CD4-positive, alpha-beta memory T cell (primary cell): Measurements from ENCODE around the gene LMAN2L. TPM values are rescaled to one million over a fixed set of nuclear protein-coding genes. Genes with fewer than 3 reads are reported as not detected.

Experiments
- CTCF ChIA-PET: fragments of 350-600 bp; sonication (Branson Sonifier 250); formaldehyde crosslinking; loops from one replicate; lab custom pipeline; 2021; ENCODE audit warnings: inconsistent platforms; ENCODE audit not compliant: partially characterized antibody; lab: Charles Lee
- POLR2A ChIA-PET: fragments of 350-600 bp; sonication (Branson Sonifier 250); formaldehyde crosslinking; loops from one replicate; lab custom pipeline; 2021; ENCODE audit not compliant: partially characterized antibody; lab: Charles Lee
- DNase-seq, 5 donors: peaks; one replicate each; pipeline versions ENCODE4 v3.0.0 to v3.0.0-alpha.2; 2020 to 2022; ENCODE audit warnings: mixed read lengths in 1 of 5
- H3K27ac ChIP-seq: one replicate; pipeline ENCODE4 v1.7.0; 2013; ENCODE audit warnings: low read depth, low read length
- H3K27me3 ChIP-seq: 2 replicates; pipeline ENCODE4 v1.7.0; 2013; ENCODE audit warnings: mild to moderate bottlenecking, low read length, moderate library complexity; ENCODE audit not compliant: insufficient read depth
- H3K36me3 ChIP-seq: 2 replicates; pipeline ENCODE4 v1.7.0; 2013; ENCODE audit warnings: mild to moderate bottlenecking, low read length, moderate library complexity; ENCODE audit not compliant: insufficient read depth
- H3K4me1 ChIP-seq: 2 replicates; pipeline ENCODE4 v1.7.0; 2013; ENCODE audit warnings: mild to moderate bottlenecking, low read length, moderate library complexity; ENCODE audit not compliant: insufficient read depth
- H3K4me3 ChIP-seq, 2 donors: one replicate each; pipeline ENCODE4 v1.7.0; 2013; ENCODE audit warnings: low read length in 2 of 2, mild to moderate bottlenecking in 1 of 2
- H3K9me3 ChIP-seq, 2 donors: one replicate each; pipeline ENCODE4 v1.7.0; 2013; ENCODE audit warnings: low read length in 2 of 2, control low read depth in 1 of 2; ENCODE audit not compliant: control insufficient read depth in 1 of 2
- H3K27ac Mint-ChIP-seq, 7 donors: one replicate each; pipeline ENCODE4 v1.8.0; 2020 to 2021; ENCODE audit warnings: mixed read lengths in 7 of 7, mild to moderate bottlenecking in 6 of 7, inconsistent platforms in 3 of 7, moderate library complexity in 3 of 7
- H3K27me3 Mint-ChIP-seq, 2 donors: one replicate each; pipeline ENCODE4 v1.8.0; 2020 to 2021; ENCODE audit warnings: mixed read lengths in 2 of 2
- H3K36me3 Mint-ChIP-seq, 2 donors: one replicate each; pipeline ENCODE4 v1.8.0; 2020 to 2021; ENCODE audit warnings: mixed read lengths in 2 of 2, inconsistent platforms in 1 of 2, mild to moderate bottlenecking in 1 of 2
- H3K4me1 Mint-ChIP-seq, 4 donors: one replicate each; pipeline ENCODE4 v1.8.0; 2020 to 2021; ENCODE audit warnings: mixed read lengths in 4 of 4, mild to moderate bottlenecking in 1 of 4
- H3K4me3 Mint-ChIP-seq, 8 donors: one replicate each; pipeline ENCODE4 v1.8.0; 2020 to 2021; ENCODE audit warnings: mixed read lengths in 8 of 8, mild to moderate bottlenecking in 7 of 8, moderate library complexity in 6 of 8, inconsistent platforms in 3 of 8
- H3K9me3 Mint-ChIP-seq, 8 donors: one replicate each; pipeline ENCODE4 v1.8.0; 2020 to 2021; ENCODE audit warnings: mixed read lengths in 8 of 8, mild to moderate bottlenecking in 5 of 8, inconsistent platforms in 3 of 8, moderate library complexity in 1 of 8
- intact Hi-C: fragments of 100-400 bp; cut with micrococcal nuclease; formaldehyde crosslinking; loops from one replicate; pipeline ENCODE4 v1.15.1; 2023
- polyA plus RNA-seq, 2 donors: library from polyadenylated mRNA; unstranded; fragments of 300-500 nt; fragmentation: Illumina TruSeq; gene quantifications; one replicate each; pipeline ENCODE4 v1.2.3, GENCODE V29; 2021
- total RNA-seq, 2 experiments: library from RNA; stranded (reverse); gene quantifications; one replicate each; pipeline ENCODE4 v1.2.3, GENCODE V29; 2021

The LMAN2L gene
- total and polyA plus RNA-seq, 4 experiments from 2014 or later, result 10.1 to 22.4 (median 17.0) TPM

- intact Hi-C loops, result no loop called here
- Mint-ChIP-seq H3K36me3 (peaks cover 19 to 31% of the 10 kb centered on the region in 2 donors), H3K4me1 (peaks cover 0 to 4% (median 0%) of the 10 kb centered on the region in 4 donors), H3K27ac (no peak overlapping the region), H3K9me3 (no peaks in the 10 kb centered on the region), H3K4me3 (no peak overlapping the region), H3K27me3 (no peaks in the 10 kb centered on the region)
- Histone ChIP-seq H3K36me3 (peaks cover 12% of the 10 kb centered on the region), H3K4me3 (no peak overlapping the region), H3K27ac (no peak overlapping the region), H3K9me3 (no peaks in the 10 kb centered on the region), H3K27me3 (no peaks in the 10 kb centered on the region), H3K4me1 (no peaks in the 10 kb centered on the region)
- no peak for DNase-seq
- ChIA-PET POLR2A (no interaction called here), CTCF (no interaction called here)
These were observed 24.2 kb downstream of the LMAN2L start for GRCh38 chr2:96715658-96716057.

- intact Hi-C loops, result no loop called here
- Mint-ChIP-seq H3K36me3 (peaks cover 50 to 66% of the 10 kb centered on the region in 2 donors), H3K27ac (peak overlapping the region in 2 of 7 donors; percentile 24 to 47), H3K4me3 (no peak overlapping the region), H3K9me3 (no peaks in the 10 kb centered on the region), H3K4me1 (no peaks in the 10 kb centered on the region), H3K27me3 (no peaks in the 10 kb centered on the region)
- ChIA-PET POLR2A (no interaction called here), CTCF (interaction anchor here (1.5 kb wide), 2 partner anchors 9 to 52 kb away, joined by 3 to 4 read pairs; no protein-coding TSS in a partner anchor)
- no peaks in the 10 kb centered on the region for H3K4me1 ChIP-seq
- H3K9me3 ChIP-seq, result no peaks in the 10 kb centered on the region
- no peaks in the 10 kb centered on the region for H3K27me3 ChIP-seq
- H3K36me3 ChIP-seq, result peaks cover 27% of the 10 kb centered on the region
- no peak overlapping the region for H3K27ac ChIP-seq
- no peak for DNase-seq
- no peak overlapping the region for H3K4me3 ChIP-seq
These were observed 28.9 kb downstream of the LMAN2L start for GRCh38 chr2:96710985-96711384.

GRCh38 chr2:96703021-96703751, 36.7 kb downstream of the LMAN2L start:
- Mint-ChIP-seq H3K36me3 (peaks cover 34 to 35% of the 10 kb centered on the region in 2 donors), H3K4me1 (peaks cover 0 to 7% (median 0%) of the 10 kb centered on the region in 4 donors), H3K27ac (peak overlapping the region in 1 of 7 donors; percentile 32), H3K27me3 (no peaks in the 10 kb centered on the region), H3K4me3 (no peak overlapping the region), H3K9me3 (no peaks in the 10 kb centered on the region)
- no peak for DNase-seq
- Histone ChIP-seq H3K4me3 (no peak overlapping the region), H3K27me3 (no peaks in the 10 kb centered on the region), H3K27ac (no peak overlapping the region), H3K9me3 (no peaks in the 10 kb centered on the region), H3K4me1 (no peaks in the 10 kb centered on the region), H3K36me3 (peaks cover 25% of the 10 kb centered on the region)
- CTCF ChIA-PET, result no interaction called here
- intact Hi-C loops, result no loop called here
- POLR2A ChIA-PET, result no interaction called here

GRCh38 chr2:96702098-96702785, 37.6 kb downstream of the LMAN2L start:
- peaks cover 0 to 7% (median 0%) of the 10 kb centered on the region in 4 donors for H3K4me1 Mint-ChIP-seq
- peaks cover 26 to 27% of the 10 kb centered on the region in 2 donors for H3K36me3 Mint-ChIP-seq
- H3K9me3 Mint-ChIP-seq, result no peaks in the 10 kb centered on the region
- no peak overlapping the region for H3K4me3 ChIP-seq
- no peak overlapping the region for H3K27ac Mint-ChIP-seq
- intact Hi-C loops, result no loop called here
- H3K36me3 ChIP-seq, result peaks cover 21% of the 10 kb centered on the region
- no peak overlapping the region for H3K4me3 Mint-ChIP-seq
- H3K27ac ChIP-seq, result no peak overlapping the region
- H3K27me3 ChIP-seq, result no peaks in the 10 kb centered on the region
- no peaks in the 10 kb centered on the region for H3K4me1 ChIP-seq
- no peak for DNase-seq
- ChIA-PET CTCF (interaction anchor here (1.4 kb wide), 1 partner anchor 8 kb away, joined by 4 read pairs; no protein-coding TSS in a partner anchor), POLR2A (no interaction called here)
- H3K9me3 ChIP-seq, result no peaks in the 10 kb centered on the region
- H3K27me3 Mint-ChIP-seq, result no peaks in the 10 kb centered on the region

GRCh38 chr2:96701636-96702035, 38.2 kb downstream of the LMAN2L start:
- intact Hi-C loops, result no loop called here
- POLR2A ChIA-PET, result no interaction called here

GRCh38 chr2:96700086-96700485, 39.8 kb downstream of the LMAN2L start:
- intact Hi-C loops, result no loop called here
- CTCF ChIA-PET, result no interaction called here

More at GRCh38 chr2:96701636-96702035, 38.2 kb downstream of the LMAN2L start:
- Mint-ChIP-seq H3K4me1 (peaks cover 0 to 7% (median 0%) of the 10 kb centered on the region in 4 donors), H3K27me3 (no peaks in the 10 kb centered on the region), H3K9me3 (no peaks in the 10 kb centered on the region), H3K36me3 (peaks cover 20 to 21% of the 10 kb centered on the region in 2 donors), H3K27ac (no peak overlapping the region), H3K4me3 (no peak overlapping the region)
- no peaks in the 10 kb centered on the region for H3K27me3 ChIP-seq
- H3K36me3 ChIP-seq, result peaks cover 15% of the 10 kb centered on the region
- CTCF ChIA-PET, result interaction anchor here (1.4 kb wide), 1 partner anchor 9 kb away, joined by 4 read pairs; no protein-coding TSS in a partner anchor
- H3K4me3 ChIP-seq, result no peak overlapping the region
- H3K9me3 ChIP-seq, result no peaks in the 10 kb centered on the region
- H3K27ac ChIP-seq, result no peak overlapping the region
- DNase-seq, result no peak
- no peaks in the 10 kb centered on the region for H3K4me1 ChIP-seq

GRCh38 chr2:96699621-96700020, 40.2 kb downstream of the LMAN2L start:
- Mint-ChIP-seq H3K27me3 (no peaks in the 10 kb centered on the region), H3K9me3 (peaks cover 0 to 2% (median 0%) of the 10 kb centered on the region in 8 donors), H3K27ac (peak overlapping the region in 2 of 7 donors; percentile 22 to 29), H3K4me1 (peaks cover 0 to 7% (median 0%) of the 10 kb centered on the region in 4 donors), H3K36me3 (peaks cover 6 to 7% of the 10 kb centered on the region in 2 donors), H3K4me3 (no peak overlapping the region)
- Histone ChIP-seq H3K4me3 (no peak overlapping the region), H3K9me3 (no peaks in the 10 kb centered on the region), H3K27ac (no peak overlapping the region), H3K36me3 (no peaks in the 10 kb centered on the region), H3K27me3 (no peaks in the 10 kb centered on the region), H3K4me1 (no peaks in the 10 kb centered on the region)
- intact Hi-C loops, result no loop called here
- POLR2A ChIA-PET, result no interaction called here
- CTCF ChIA-PET, result no interaction called here
- no peak for DNase-seq

More at GRCh38 chr2:96700086-96700485, 39.8 kb downstream of the LMAN2L start:
- peaks cover 0 to 7% (median 0%) of the 10 kb centered on the region in 4 donors for H3K4me1 Mint-ChIP-seq
- POLR2A ChIA-PET, result interaction anchor here (0.5 kb wide), 1 partner anchor 526 kb away, joined by 3 read pairs; no protein-coding TSS in a partner anchor
- no peak for DNase-seq
- no peaks in the 10 kb centered on the region for H3K9me3 ChIP-seq
- no peak overlapping the region for H3K27ac ChIP-seq
- no peak overlapping the region for H3K4me3 Mint-ChIP-seq
- peaks cover 7 to 8% of the 10 kb centered on the region in 2 donors for H3K36me3 Mint-ChIP-seq
- H3K36me3 ChIP-seq, result no peaks in the 10 kb centered on the region
- H3K27me3 Mint-ChIP-seq, result no peaks in the 10 kb centered on the region
- no peaks in the 10 kb centered on the region for H3K27me3 ChIP-seq
- H3K9me3 Mint-ChIP-seq, result peaks cover 0 to 2% (median 0%) of the 10 kb centered on the region in 8 donors
- H3K27ac Mint-ChIP-seq, result peak overlapping the region in 1 of 7 donors; percentile 22
- no peak overlapping the region for H3K4me3 ChIP-seq
- no peaks in the 10 kb centered on the region for H3K4me1 ChIP-seq
